Mesenchymal stem cell (in vitro differentiated cells and primary cell): Measurements from ENCODE around the gene TEX29.

Source experiments
- DNase-seq: peaks from one replicate; pipeline ENCODE4 v3.0.0-alpha.2; 2013
- H2AFZ ChIP-seq: one replicate; pipeline ENCODE4 v1.6.1; 2013; ENCODE audit warnings: low read depth, mild to moderate bottlenecking, control low read depth, inconsistent platforms, low read length, moderate library complexity
- H2AK5ac ChIP-seq: 2 replicates; pipeline ENCODE4 v1.6.1; 2013; ENCODE audit warnings: low read length, moderate library complexity, mild to moderate bottlenecking, inconsistent platforms; ENCODE audit not compliant: severe bottlenecking
- H2BK120ac ChIP-seq: one replicate; pipeline ENCODE4 v1.6.1; 2013; ENCODE audit warnings: low read depth, mild to moderate bottlenecking, inconsistent platforms, low read length, moderate library complexity
- H2BK12ac ChIP-seq, 2 experiments: one replicate each; pipeline ENCODE4 v1.6.1; 2013; ENCODE audit warnings: inconsistent platforms in 2 of 2, low read length in 2 of 2, mild to moderate bottlenecking in 2 of 2, moderate library complexity in 2 of 2, control low read depth in 1 of 2
- H2BK15ac ChIP-seq: one replicate; pipeline ENCODE4 v1.6.1; 2013; ENCODE audit warnings: mild to moderate bottlenecking, low read depth, inconsistent platforms; ENCODE audit not compliant: poor library complexity, severe bottlenecking
- H2BK5ac ChIP-seq: 2 replicates; pipeline ENCODE4 v1.6.1; 2013; ENCODE audit warnings: low read depth, mild to moderate bottlenecking, low read length, control low read depth, inconsistent platforms; ENCODE audit not compliant: poor library complexity, severe bottlenecking
- H3K14ac ChIP-seq, 2 experiments: one replicate each; pipeline ENCODE4 v1.6.1; 2013; ENCODE audit warnings: inconsistent platforms in 2 of 2, low read length in 2 of 2, control low read depth in 1 of 2, mild to moderate bottlenecking in 1 of 2, moderate library complexity in 1 of 2
- H3K18ac ChIP-seq, 2 experiments: one replicate each; pipeline ENCODE4 v1.6.1; 2013; ENCODE audit warnings: inconsistent platforms in 2 of 2, low read length in 2 of 2, control low read depth in 1 of 2, low read depth in 1 of 2, mild to moderate bottlenecking in 1 of 2
- H3K23ac ChIP-seq, 2 experiments: one replicate each; pipeline ENCODE4 v1.6.1; 2013; ENCODE audit warnings: inconsistent platforms in 2 of 2, low read length in 2 of 2, mild to moderate bottlenecking in 2 of 2, moderate library complexity in 2 of 2, control low read depth in 1 of 2
- H3K27ac ChIP-seq: 2 replicates; pipeline ENCODE4 v1.5.1; 2013; ENCODE audit warnings: mild to moderate bottlenecking, moderate library complexity, low read length, control low read depth, inconsistent platforms; ENCODE audit not compliant: poor library complexity, severe bottlenecking
- H3K27me3 ChIP-seq, 2 experiments: 2 replicates each; pipeline versions ENCODE4 v1.6.1 to v1.7.0; 2013; ENCODE audit warnings: low read length in 2 of 2, mild to moderate bottlenecking in 2 of 2, moderate library complexity in 2 of 2, control low read depth in 1 of 2, inconsistent platforms in 1 of 2; ENCODE audit not compliant: control insufficient read depth in 1 of 2, insufficient read depth in 1 of 2
- H3K36me3 ChIP-seq, 2 experiments: 2 replicates each; pipeline versions ENCODE4 v1.6.1 to v1.7.0; 2013; ENCODE audit warnings: low read length in 2 of 2, control low read depth in 1 of 2, inconsistent platforms in 1 of 2, low read depth in 1 of 2, mild to moderate bottlenecking in 1 of 2; ENCODE audit not compliant: insufficient read depth in 2 of 2, control insufficient read depth in 1 of 2
- H3K4ac ChIP-seq, 2 experiments: one replicate each; pipeline ENCODE4 v1.6.1; 2013; ENCODE audit warnings: inconsistent platforms in 2 of 2, low read length in 2 of 2, mild to moderate bottlenecking in 2 of 2, moderate library complexity in 2 of 2, control low read depth in 1 of 2, low read depth in 1 of 2
- H3K4me1 ChIP-seq: 2 replicates; pipeline ENCODE4 v1.6.1; 2013; ENCODE audit warnings: low read depth, low read length, control low read depth; ENCODE audit not compliant: control insufficient read depth, insufficient read depth
- H3K4me2 ChIP-seq: 2 replicates; pipeline ENCODE4 v1.6.1; 2013; ENCODE audit warnings: low read length, mild to moderate bottlenecking, inconsistent platforms; ENCODE audit not compliant: poor library complexity, severe bottlenecking
- H3K4me3 ChIP-seq, 2 experiments: 2 replicates each; pipeline versions ENCODE4 v1.5.1 to v1.7.0; 2013; ENCODE audit warnings: low read length in 2 of 2, mild to moderate bottlenecking in 2 of 2, control low read depth in 1 of 2, low read depth in 1 of 2; ENCODE audit not compliant: insufficient read depth in 1 of 2
- H3K79me1 ChIP-seq: replicated peaks from 2 replicates; pipeline ENCODE4 v1.6.1; 2013; ENCODE audit warnings: mild to moderate bottlenecking, control low read depth, low read length, inconsistent platforms; ENCODE audit not compliant: poor library complexity, severe bottlenecking
- H3K9ac ChIP-seq: 2 replicates; pipeline ENCODE4 v1.7.0; 2013; ENCODE audit warnings: mild to moderate bottlenecking, low read length, moderate library complexity
- H3K9me3 ChIP-seq: 2 replicates; pipeline ENCODE4 v1.7.0; 2013; ENCODE audit warnings: mild to moderate bottlenecking, low read length; ENCODE audit not compliant: control insufficient read depth
- H4K8ac ChIP-seq: one replicate; pipeline ENCODE4 v1.6.1; 2013; ENCODE audit warnings: inconsistent platforms, mild to moderate bottlenecking, low read length, moderate library complexity
- H4K91ac ChIP-seq: one replicate; pipeline ENCODE4 v1.6.1; 2013; ENCODE audit warnings: mild to moderate bottlenecking, low read length, inconsistent platforms
- WGBS: methylation state at CpG from one replicate; pipeline ENCODE4 v1.1.7; 2013; ENCODE audit warnings: mixed read lengths; 5-methylcytosine and 5-hydroxymethylcytosine counted together

TEX29 gene

DNA sequence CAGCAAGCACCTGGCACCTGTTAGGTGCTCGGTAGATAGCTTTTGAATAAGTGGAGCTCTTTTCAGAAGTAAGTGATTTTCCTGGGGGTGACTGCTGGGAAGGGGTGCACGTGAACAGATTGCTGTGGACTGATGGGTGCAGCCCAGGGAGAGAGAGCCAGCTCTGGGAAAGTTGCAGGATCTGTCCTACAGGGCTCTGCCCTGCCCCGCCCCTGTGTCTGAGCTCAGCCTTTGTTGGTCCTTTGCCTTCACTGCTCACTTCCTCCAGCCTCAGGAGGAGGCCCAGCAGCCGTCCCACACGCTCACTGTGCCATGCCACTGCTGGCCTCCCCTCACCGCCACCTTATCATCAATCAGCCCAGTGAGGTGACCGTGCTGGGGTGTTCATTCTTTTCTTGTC lies 33.7 kb upstream of the TEX29 start:
- H3K9me3 ChIP-seq = no peaks in the 10 kb centered on the region
- peaks cover 54% of the 10 kb centered on the region for H3K79me1 ChIP-seq
- no peak overlapping the region for H3K23ac ChIP-seq
- no peak overlapping the region for H2BK12ac ChIP-seq
- no peak overlapping the region for H2BK15ac ChIP-seq
- H3K36me3 ChIP-seq = peaks cover 60 to 95% of the 10 kb centered on the region in 2 experiments
- no peak overlapping the region for H2AFZ ChIP-seq
- no peaks in the 10 kb centered on the region for H3K27me3 ChIP-seq
- H4K91ac ChIP-seq = no peak overlapping the region
- 98% methylated on average over 7 of the region's 7 CpGs for WGBS
- no peak overlapping the region for H3K27ac ChIP-seq
- H2BK5ac ChIP-seq = no peak overlapping the region
- H3K4ac ChIP-seq = no peak overlapping the region
- H2BK120ac ChIP-seq = no peak overlapping the region
- no peak overlapping the region for H4K8ac ChIP-seq
- H2AK5ac ChIP-seq = no peak overlapping the region
- no peak overlapping the region for H3K4me2 ChIP-seq
- H3K4me1 ChIP-seq = peaks cover 6% of the 10 kb centered on the region
- H3K14ac ChIP-seq = no peak overlapping the region
- no peak overlapping the region for H3K9ac ChIP-seq
- no peak overlapping the region for H3K4me3 ChIP-seq
- H3K18ac ChIP-seq = no peak overlapping the region
- no peak for DNase-seq

DNA sequence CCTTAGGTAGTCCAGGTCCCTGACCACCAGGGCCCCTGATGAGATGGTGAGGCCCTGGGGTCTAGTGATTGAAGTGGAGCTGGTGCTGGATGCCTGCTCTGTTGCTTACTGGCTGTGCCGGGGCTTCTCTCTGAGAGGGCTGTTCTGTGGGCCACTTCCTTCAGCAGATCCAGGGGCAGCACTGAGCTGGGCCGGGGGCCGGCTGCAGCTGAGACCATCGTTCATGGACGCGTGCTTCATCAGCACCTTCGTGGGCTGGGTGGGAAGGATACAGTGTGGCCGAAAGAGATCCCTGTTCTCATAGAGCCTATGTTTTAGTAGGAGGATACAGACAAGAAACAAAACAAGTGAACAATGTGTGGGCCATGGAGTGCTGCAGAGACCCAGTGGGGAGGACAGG lies 33.2 kb upstream of the TEX29 start:
- Histone ChIP-seq H3K4me2 (no peak overlapping the region), H3K4me3 (no peak overlapping the region), H3K23ac (no peak overlapping the region), H3K9me3 (no peaks in the 10 kb centered on the region), H2BK5ac (no peak overlapping the region), H2BK15ac (no peak overlapping the region), H3K27ac (no peak overlapping the region), H2BK12ac (no peak overlapping the region), H2AK5ac (no peak overlapping the region), H3K79me1 (peaks cover 57% of the 10 kb centered on the region), H3K36me3 (peaks cover 64 to 96% of the 10 kb centered on the region in 2 experiments), H3K4me1 (peaks cover 4% of the 10 kb centered on the region), H3K4ac (no peak overlapping the region), H2BK120ac (no peak overlapping the region), H3K9ac (no peak overlapping the region), H3K18ac (no peak overlapping the region), H3K27me3 (no peaks in the 10 kb centered on the region), H4K91ac (no peak overlapping the region), H4K8ac (no peak overlapping the region), H3K14ac (no peak overlapping the region), H2AFZ (no peak overlapping the region)
- no peak for DNase-seq
- 100% methylated on average over 8 of the region's 8 CpGs for WGBS

DNA sequence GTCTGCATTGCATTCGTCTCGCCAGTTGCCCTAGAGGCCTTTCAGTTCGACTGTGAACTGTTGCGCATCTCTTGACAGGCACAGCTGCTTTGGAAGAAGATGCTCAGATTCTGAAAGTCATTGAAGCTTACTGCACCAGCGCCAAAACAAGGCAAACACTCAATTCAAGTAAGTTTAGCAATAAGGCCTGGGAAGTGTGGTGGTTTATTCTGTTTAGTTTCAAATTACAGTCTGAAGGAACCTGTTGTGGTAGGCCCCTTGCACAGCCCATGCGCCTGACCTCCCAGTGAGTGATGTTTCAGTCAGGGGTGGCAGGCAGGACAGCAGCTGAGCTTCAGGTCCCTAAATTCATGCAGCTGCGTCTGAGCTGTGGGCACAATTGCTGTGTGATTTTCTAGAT lies 32.2 kb upstream of the TEX29 start:
- Histone ChIP-seq H3K14ac (no peak overlapping the region), H2BK5ac (no peak overlapping the region), H3K36me3 (peaks cover 64 to 98% of the 10 kb centered on the region in 2 experiments), H3K27ac (no peak overlapping the region), H3K9ac (no peak overlapping the region), H4K8ac (no peak overlapping the region), H3K18ac (no peak overlapping the region), H2AK5ac (no peak overlapping the region), H3K4ac (no peak overlapping the region), H3K9me3 (no peaks in the 10 kb centered on the region), H3K4me3 (no peak overlapping the region), H4K91ac (no peak overlapping the region), H2BK12ac (no peak overlapping the region), H2BK15ac (no peak overlapping the region), H2BK120ac (no peak overlapping the region), H3K4me2 (no peak overlapping the region), H3K4me1 (peaks cover 3% of the 10 kb centered on the region), H3K23ac (no peak overlapping the region), H3K27me3 (no peaks in the 10 kb centered on the region), H2AFZ (no peak overlapping the region), H3K79me1 (peaks cover 54% of the 10 kb centered on the region)
- no peak for DNase-seq
- 97% methylated on average over 7 of the region's 7 CpGs for WGBS

DNA sequence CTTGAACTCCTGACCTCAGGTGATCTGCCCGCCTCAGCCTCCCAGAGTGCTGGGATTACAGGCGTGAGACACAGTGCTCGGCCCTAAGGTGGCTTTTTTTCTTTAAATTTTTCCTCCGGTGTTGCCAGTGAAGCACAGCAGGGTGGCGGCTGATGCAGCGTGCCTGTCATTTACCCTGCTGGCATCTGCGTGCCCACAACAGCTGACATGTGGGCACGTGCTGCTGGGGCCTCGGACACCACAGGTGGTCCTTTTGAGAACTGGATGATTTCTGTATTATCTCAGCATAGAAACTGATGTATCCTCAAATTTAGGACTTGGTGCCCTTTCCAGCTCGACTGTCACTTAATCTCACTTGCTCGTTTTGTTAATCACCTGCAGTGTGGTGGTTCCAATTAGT lies 31.2 kb upstream of the TEX29 start:
- Histone ChIP-seq H2BK120ac (no peak overlapping the region), H2BK5ac (no peak overlapping the region), H2BK12ac (no peak overlapping the region), H3K27me3 (no peaks in the 10 kb centered on the region), H3K9ac (no peak overlapping the region), H3K4ac (no peak overlapping the region), H3K4me1 (peaks cover 3% of the 10 kb centered on the region), H4K91ac (no peak overlapping the region), H3K79me1 (peaks cover 53% of the 10 kb centered on the region), H3K27ac (no peak overlapping the region), H3K23ac (no peak overlapping the region), H3K4me3 (no peak overlapping the region), H3K18ac (no peak overlapping the region), H2AFZ (no peak overlapping the region), H3K36me3 (peaks cover 65 to 98% of the 10 kb centered on the region in 2 experiments), H3K14ac (no peak overlapping the region), H2AK5ac (no peak overlapping the region), H4K8ac (no peak overlapping the region), H3K9me3 (no peaks in the 10 kb centered on the region), H3K4me2 (no peak overlapping the region), H2BK15ac (no peak overlapping the region)
- WGBS = 97% methylated on average over 11 of the region's 11 CpGs
- no peak for DNase-seq
